Activated naive CD8-positive, alpha-beta T cell treated with anti-CD3 and anti-CD28 coated beads, Interleukin-2, amount 50 U/mL, for 24 hours (primary cell): ENCODE measurements around the gene BTLA.
A peak's percentile ranks its signal among the peaks of the same experiment; 100 is the strongest.
"Not testable (repeated sequence)": the region's sequence is repeated elsewhere in the genome, so short reads cannot be mapped to it uniquely, and the experiment has no call there.

Experiments used
- ATAC-seq: fragments of 150-1000 bp; cut with Tn5 transposase; one replicate; pipeline ENCODE4 v1.10.0; 2021
- DNase-seq: peaks from one replicate; pipeline ENCODE4 v3.0.0; 2021
- H3K27ac Mint-ChIP-seq: one replicate; pipeline ENCODE4 v1.8.0; 2021; ENCODE audit warnings: mild to moderate bottlenecking, mixed read lengths
- H3K27me3 Mint-ChIP-seq: one replicate; pipeline ENCODE4 v1.8.0; 2021; ENCODE audit warnings: mixed read lengths
- H3K36me3 Mint-ChIP-seq: one replicate; pipeline ENCODE4 v1.8.0; 2021; ENCODE audit warnings: low read depth, mixed read lengths
- H3K4me1 Mint-ChIP-seq: one replicate; pipeline ENCODE4 v1.8.0; 2021; ENCODE audit warnings: mixed read lengths
- H3K4me3 Mint-ChIP-seq: one replicate; pipeline ENCODE4 v1.8.0; 2021; ENCODE audit warnings: mild to moderate bottlenecking, moderate library complexity, mixed read lengths
- H3K9me3 Mint-ChIP-seq: one replicate; pipeline ENCODE4 v1.8.0; 2021; ENCODE audit warnings: mixed read lengths

Gene BTLA

GRCh38 chr3:112445839-112446238 is 53.4 kb downstream of the BTLA start:
- peaks cover 4% of the 10 kb centered on the region for H3K9me3 Mint-ChIP-seq
- H3K27me3 Mint-ChIP-seq, result no peaks in the 10 kb centered on the region
- no peak overlapping the region for H3K27ac Mint-ChIP-seq
- DNase-seq (no peak), ATAC-seq (no peak)
- no peaks in the 10 kb centered on the region for H3K36me3 Mint-ChIP-seq
- peaks cover 21% of the 10 kb centered on the region for H3K4me1 Mint-ChIP-seq
- no peak overlapping the region for H3K4me3 Mint-ChIP-seq

- no peak overlapping the region for H3K4me3 Mint-ChIP-seq
- no peak for DNase-seq
- H3K4me1 Mint-ChIP-seq, result peaks cover 56% of the 10 kb centered on the region
Observed at GRCh38 chr3:112437146-112438022, 61.9 kb downstream of the BTLA start.

GRCh38 chr3:112429960-112430359 is 69.3 kb downstream of the BTLA start:
- Mint-ChIP-seq H3K4me1 (peaks cover 37% of the 10 kb centered on the region), H3K27ac (no peak overlapping the region), H3K27me3 (no peaks in the 10 kb centered on the region), H3K36me3 (peaks cover 14% of the 10 kb centered on the region), H3K9me3 (peaks cover 12% of the 10 kb centered on the region), H3K4me3 (no peak overlapping the region)
- ATAC-seq (no peak), DNase-seq (no peak)

More at GRCh38 chr3:112437146-112438022, 61.9 kb downstream of the BTLA start:
- peak; percentile 78 for ATAC-seq
- peaks cover 16% of the 10 kb centered on the region for H3K36me3 Mint-ChIP-seq
- H3K27me3 Mint-ChIP-seq, result no peaks in the 10 kb centered on the region
- H3K27ac Mint-ChIP-seq, result peak overlapping the region; percentile 71
- peaks cover 38% of the 10 kb centered on the region for H3K9me3 Mint-ChIP-seq

- H3K27me3 Mint-ChIP-seq, result no peaks in the 10 kb centered on the region
- peaks cover 12% of the 10 kb centered on the region for H3K4me1 Mint-ChIP-seq
- DNase-seq (no peak), ATAC-seq (no peak)
- H3K9me3 Mint-ChIP-seq, result no peaks in the 10 kb centered on the region
- H3K4me3 Mint-ChIP-seq, result no peak overlapping the region
- no peak overlapping the region for H3K27ac Mint-ChIP-seq
- peaks cover 5% of the 10 kb centered on the region for H3K36me3 Mint-ChIP-seq
Observed at GRCh38 chr3:112427123-112427522, 72.1 kb downstream of the BTLA start.

GRCh38 chr3:112425858-112426750 is 73.2 kb downstream of the BTLA start:
- peaks cover 1% of the 10 kb centered on the region for H3K36me3 Mint-ChIP-seq
- H3K4me3 Mint-ChIP-seq, result no peak overlapping the region
- H3K27ac Mint-ChIP-seq, result peak overlapping the region; percentile 1
- no peaks in the 10 kb centered on the region for H3K27me3 Mint-ChIP-seq
- ATAC-seq (no peak), DNase-seq (no peak)
- no peaks in the 10 kb centered on the region for H3K9me3 Mint-ChIP-seq
- H3K4me1 Mint-ChIP-seq, result peaks cover 6% of the 10 kb centered on the region

DNA sequence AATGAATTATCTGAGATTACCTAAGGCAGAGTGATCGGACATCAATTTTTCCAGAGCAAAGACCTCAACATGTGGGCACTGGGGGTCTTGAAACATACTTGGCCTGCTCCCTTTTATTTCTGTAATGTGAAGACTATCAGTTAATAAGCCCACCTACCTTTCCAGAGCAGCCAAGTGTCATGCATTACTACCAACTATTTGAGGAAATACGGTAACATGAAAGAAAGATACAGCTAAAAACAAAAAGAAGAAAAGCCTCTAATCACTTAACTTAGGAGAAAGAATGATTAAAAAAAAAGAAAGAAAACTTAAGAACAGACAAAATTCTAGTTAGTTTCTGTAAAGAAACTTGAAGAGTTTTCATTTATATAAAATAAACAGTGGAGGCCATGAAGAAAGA is 73.9 kb downstream of the BTLA start:
- Mint-ChIP-seq H3K4me3 (no peak overlapping the region), H3K4me1 (peaks cover 6% of the 10 kb centered on the region), H3K27ac (no peak overlapping the region), H3K27me3 (no peaks in the 10 kb centered on the region), H3K36me3 (no peaks in the 10 kb centered on the region), H3K9me3 (no peaks in the 10 kb centered on the region)
- DNase-seq, result no peak
- ATAC-seq, result no peak

GRCh38 chr3:112424394-112424793 is 74.9 kb downstream of the BTLA start:
- Mint-ChIP-seq H3K4me1 (peaks cover 6% of the 10 kb centered on the region), H3K4me3 (no peak overlapping the region), H3K27me3 (no peaks in the 10 kb centered on the region), H3K9me3 (no peaks in the 10 kb centered on the region), H3K27ac (no peak overlapping the region), H3K36me3 (no peaks in the 10 kb centered on the region)
- ATAC-seq (no peak), DNase-seq (no peak)

- not testable (repeated sequence) for H3K27me3 Mint-ChIP-seq, H3K4me3 Mint-ChIP-seq, H3K36me3 Mint-ChIP-seq, H3K4me1 Mint-ChIP-seq, H3K27ac Mint-ChIP-seq, H3K9me3 Mint-ChIP-seq, ATAC-seq, DNase-seq
Observed at GRCh38 chr3:112422921-112423320, 76.4 kb downstream of the BTLA start.

DNA sequence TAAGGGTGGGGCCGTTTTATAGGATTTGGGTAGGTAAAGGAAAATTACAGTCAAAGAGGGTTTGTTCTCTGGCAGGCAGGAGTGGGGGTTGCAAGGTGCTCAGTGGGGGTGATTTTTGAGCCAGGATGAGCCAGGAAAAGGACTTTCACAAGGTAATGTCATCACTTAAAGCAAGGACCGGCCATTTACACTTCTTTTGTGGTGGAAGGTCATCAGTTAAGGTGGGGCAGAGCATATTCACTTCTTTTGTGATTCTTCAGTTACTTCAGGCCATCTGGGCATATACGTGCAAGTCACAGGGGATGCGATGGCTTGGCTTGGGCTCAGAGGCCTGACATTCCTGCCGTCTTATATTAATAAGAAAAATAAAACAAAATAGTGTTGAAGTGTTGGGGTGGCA is 80.7 kb downstream of the BTLA start:
- H3K27me3 Mint-ChIP-seq, H3K36me3 Mint-ChIP-seq, H3K4me1 Mint-ChIP-seq, H3K27ac Mint-ChIP-seq, ATAC-seq, DNase-seq, H3K9me3 Mint-ChIP-seq, H3K4me3 Mint-ChIP-seq: not testable (repeated sequence)

DNA sequence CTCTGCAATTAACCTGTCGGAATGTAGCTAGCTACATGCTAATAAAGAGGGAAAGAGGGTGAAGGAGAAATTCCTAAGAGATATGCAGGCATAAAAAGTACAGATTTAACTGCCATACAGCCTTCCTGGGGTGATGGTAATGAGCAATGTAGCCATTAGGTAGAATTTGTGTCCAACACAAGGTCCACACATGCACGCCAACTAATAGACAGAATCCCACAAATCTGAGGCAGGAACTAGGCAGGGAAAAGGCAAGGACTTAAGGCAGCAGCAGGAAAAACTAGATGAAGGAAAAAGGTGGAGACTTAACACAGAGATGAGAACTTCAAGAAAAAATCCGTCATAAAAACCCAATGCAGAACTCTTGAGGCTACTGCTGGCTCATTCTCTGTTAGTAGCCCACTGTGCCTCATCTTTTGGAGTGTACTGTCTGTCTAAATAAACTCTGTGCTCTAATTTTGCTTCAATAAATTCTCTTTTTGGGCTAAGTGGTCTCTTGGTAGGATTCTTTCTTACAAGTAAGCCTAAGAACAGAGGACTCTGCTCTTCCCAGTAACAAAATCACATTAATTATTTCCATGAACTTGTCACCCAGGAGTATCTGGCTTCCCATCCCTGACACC is 81.5 kb downstream of the BTLA start:
- H3K27ac Mint-ChIP-seq, result no peak overlapping the region
- ATAC-seq, result no peak
- no peaks in the 10 kb centered on the region for H3K27me3 Mint-ChIP-seq
- H3K9me3 Mint-ChIP-seq, result no peaks in the 10 kb centered on the region
- H3K4me1 Mint-ChIP-seq, result peaks cover 6% of the 10 kb centered on the region
- H3K4me3 Mint-ChIP-seq, result no peak overlapping the region
- H3K36me3 Mint-ChIP-seq, result no peaks in the 10 kb centered on the region
- DNase-seq, result no peak

- no peaks in the 10 kb centered on the region for H3K36me3 Mint-ChIP-seq
- H3K9me3 Mint-ChIP-seq, result no peaks in the 10 kb centered on the region
- H3K27me3 Mint-ChIP-seq, result no peaks in the 10 kb centered on the region
- DNase-seq (no peak), ATAC-seq (no peak)
- no peak overlapping the region for H3K27ac Mint-ChIP-seq
- no peak overlapping the region for H3K4me3 Mint-ChIP-seq
- H3K4me1 Mint-ChIP-seq, result peaks cover 11% of the 10 kb centered on the region
Observed at GRCh38 chr3:112416391-112417212, 82.7 kb downstream of the BTLA start.

DNA sequence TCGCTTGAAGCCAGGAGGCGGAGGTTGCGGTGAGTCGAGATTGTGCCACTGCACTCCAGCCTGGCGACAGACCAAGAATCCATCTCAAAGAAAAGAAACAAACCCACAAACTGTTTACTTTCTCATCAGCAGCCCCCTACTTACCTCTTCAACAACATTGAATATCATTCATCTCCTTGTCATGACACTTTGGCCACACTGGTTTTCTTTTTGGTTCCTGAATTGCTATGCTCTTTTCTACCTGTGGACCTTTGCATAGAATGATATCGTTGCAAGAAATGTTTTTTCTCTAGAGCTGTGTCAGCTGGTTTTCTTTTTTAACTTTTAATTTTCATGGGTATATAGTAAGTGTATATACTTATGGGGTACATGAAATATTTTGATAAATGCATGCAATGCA is 83.9 kb downstream of the BTLA start:
- DNase-seq (no peak), ATAC-seq (no peak)
- Mint-ChIP-seq H3K27ac (no peak overlapping the region), H3K9me3 (no peaks in the 10 kb centered on the region), H3K27me3 (no peaks in the 10 kb centered on the region), H3K4me3 (no peak overlapping the region), H3K36me3 (no peaks in the 10 kb centered on the region), H3K4me1 (peaks cover 11% of the 10 kb centered on the region)
